HG03565 (cell line): Measurements from ENCODE around the gene MORN1.
"Not testable (repeated sequence)": the region's sequence is repeated elsewhere in the genome, so short reads cannot be mapped to it uniquely, and the experiment has no call there.

ENCODE experiments used
- ATAC-seq: cut with Tn5 transposase; IDR thresholded peaks from one replicate; pipeline ENCODE4 v1.9.1; 2021; ENCODE audit warnings: mild to moderate bottlenecking, moderate library complexity; ENCODE audit not compliant: unreplicated experiment

MORN1 gene

GRCh38 chr1:2297246-2298011 lies 93.9 kb downstream of the MORN1 start:
- no peak for ATAC-seq

- ATAC-seq, result no peak
Measured at GRCh38 chr1:2296614-2297013, 94.7 kb downstream of the MORN1 start.

- not testable (repeated sequence) for ATAC-seq
Measured at GRCh38 chr1:2296211-2296610, 95.1 kb downstream of the MORN1 start.

GRCh38 chr1:2295526-2295925 lies 95.8 kb downstream of the MORN1 start:
- no peak for ATAC-seq

GRCh38 chr1:2294725-2295078 lies 96.7 kb downstream of the MORN1 start:
- ATAC-seq, result no peak

GRCh38 chr1:2294033-2294724 lies 97.2 kb downstream of the MORN1 start:
- no peak for ATAC-seq

GRCh38 chr1:2292725-2293450 lies 98.5 kb downstream of the MORN1 start:
- no peak for ATAC-seq

- no peak for ATAC-seq
Measured at GRCh38 chr1:2291577-2291976, 99.8 kb downstream of the MORN1 start.

- ATAC-seq, result no peak
Measured at GRCh38 chr1:2290595-2291510, 100.5 kb downstream of the MORN1 start.

- ATAC-seq, result no peak
Measured at GRCh38 chr1:2290171-2290578, 101.2 kb downstream of the MORN1 start.

GRCh38 chr1:2289607-2290006 lies 101.7 kb downstream of the MORN1 start:
- no peak for ATAC-seq

- no peak for ATAC-seq
Measured at GRCh38 chr1:2288816-2289536, 102.4 kb downstream of the MORN1 start.

- no peak for ATAC-seq
Measured at GRCh38 chr1:2288311-2288710, 103.0 kb downstream of the MORN1 start.

GRCh38 chr1:2287649-2288048 lies 103.7 kb downstream of the MORN1 start:
- ATAC-seq, result no peak

- no peak for ATAC-seq
Measured at GRCh38 chr1:2286923-2287322, 104.4 kb downstream of the MORN1 start.

GRCh38 chr1:2284932-2285331 lies 106.4 kb downstream of the MORN1 start:
- no peak for ATAC-seq

- ATAC-seq, result no peak
Measured at GRCh38 chr1:2283991-2284895, 107.1 kb downstream of the MORN1 start.

- no peak for ATAC-seq
Measured at GRCh38 chr1:2283371-2283990, 107.9 kb downstream of the MORN1 start.
